Middle frontal gyrus (tissue), 1 donor: ENCODE results near the gene HOXB7.

Experiments used
- DNase-seq: peaks from one replicate; pipeline ENCODE4 v3.0.0-alpha.2; 2015; ENCODE audit warnings: low spot score; ENCODE audit errors: extremely low spot score

The HOXB7 gene

DNA sequence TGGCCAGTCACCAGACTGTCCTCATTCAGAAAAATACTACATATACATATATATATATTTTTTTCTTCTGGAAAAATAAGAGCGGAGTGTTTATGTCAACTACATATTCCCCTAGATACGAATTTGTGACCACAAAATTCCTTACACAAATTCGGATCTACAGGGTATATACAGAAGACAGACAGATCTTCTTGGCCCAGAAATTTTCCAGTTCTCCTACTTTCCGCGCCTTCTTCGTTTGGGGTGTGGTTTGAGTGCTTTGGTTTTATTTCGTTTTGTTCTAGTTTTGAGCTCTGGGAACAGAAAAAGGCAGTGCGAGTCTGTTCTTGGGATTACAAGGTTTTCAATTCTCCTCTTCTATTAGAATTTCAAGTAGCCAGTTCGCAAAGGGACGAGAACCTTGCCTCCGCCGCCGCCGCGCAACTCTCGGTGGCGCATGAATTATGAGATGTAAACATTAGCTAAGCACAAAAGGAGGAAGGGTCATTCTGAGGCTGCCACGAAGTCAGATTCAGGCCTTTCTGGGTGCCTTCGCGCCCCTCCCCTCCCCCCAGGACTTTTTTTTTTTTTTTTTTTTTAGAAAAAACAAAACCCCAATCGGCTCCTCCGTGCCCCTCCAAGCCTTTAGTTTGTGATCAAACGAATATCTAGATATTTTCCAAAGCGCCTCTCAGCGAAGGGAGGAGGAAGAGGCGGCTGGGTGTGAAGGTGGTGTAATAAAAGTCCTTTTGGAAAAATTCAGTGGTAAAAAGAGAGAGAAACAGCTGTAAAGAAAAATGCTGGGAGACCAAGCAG is 30.9 kb downstream of the HOXB7 start:
- no peak for DNase-seq

DNA sequence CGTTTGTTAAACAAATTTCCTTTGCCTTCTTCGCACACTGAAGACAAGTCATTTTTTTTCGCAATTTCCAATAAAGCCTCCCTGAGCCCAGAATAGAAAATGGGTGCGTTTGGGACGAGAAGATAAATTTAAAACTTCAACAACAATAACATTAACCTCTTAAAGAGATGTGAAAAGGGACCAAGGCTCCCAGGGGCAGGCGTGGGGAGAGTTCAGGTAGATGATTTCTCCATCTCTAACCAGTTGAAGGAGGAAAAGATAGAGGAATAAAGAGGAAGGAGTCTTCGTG is 31.4 kb downstream of the HOXB7 start:
- DNase-seq, result no peak

DNA sequence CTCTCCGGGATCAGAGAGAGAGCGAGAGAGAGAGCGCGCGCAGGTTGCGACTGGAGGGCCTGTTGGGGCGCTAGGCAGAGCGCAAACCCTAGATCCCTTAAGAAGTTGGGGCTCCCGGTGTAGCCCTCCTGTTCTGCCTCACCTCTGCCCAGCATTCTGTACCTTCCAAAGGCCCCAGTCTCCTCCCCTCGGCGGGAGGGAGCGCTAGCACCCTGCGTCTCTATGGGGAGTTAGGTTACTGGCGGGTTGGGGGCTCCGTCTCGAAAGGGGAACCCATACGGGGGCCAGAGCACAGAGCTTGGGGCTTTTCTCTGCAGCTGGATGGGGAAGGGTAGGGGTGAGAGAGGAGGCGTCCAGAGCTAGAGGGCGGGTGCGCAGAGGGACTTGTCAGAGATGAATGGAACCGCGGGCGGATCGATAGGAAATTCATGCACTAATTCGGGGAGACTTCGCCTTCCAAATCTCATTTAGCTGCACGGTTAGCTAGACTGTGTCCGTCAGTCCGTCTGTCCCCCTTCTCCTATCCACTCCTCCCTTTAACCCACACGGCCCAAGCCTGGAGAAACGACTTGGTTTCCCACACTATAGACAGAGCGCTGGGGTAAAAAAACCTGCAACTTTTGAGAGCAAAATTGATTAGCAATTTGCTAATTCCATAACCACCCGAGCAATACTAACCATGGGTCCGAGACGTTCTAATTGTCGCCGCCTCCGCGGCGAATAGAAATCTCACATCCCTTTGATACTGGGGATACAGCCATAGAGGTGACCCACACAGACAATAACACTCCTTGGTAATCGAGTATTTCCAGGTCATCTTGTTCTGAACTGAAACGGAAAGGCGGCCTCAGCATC is 32.0 kb downstream of the HOXB7 start:
- DNase-seq, result no peak

DNA sequence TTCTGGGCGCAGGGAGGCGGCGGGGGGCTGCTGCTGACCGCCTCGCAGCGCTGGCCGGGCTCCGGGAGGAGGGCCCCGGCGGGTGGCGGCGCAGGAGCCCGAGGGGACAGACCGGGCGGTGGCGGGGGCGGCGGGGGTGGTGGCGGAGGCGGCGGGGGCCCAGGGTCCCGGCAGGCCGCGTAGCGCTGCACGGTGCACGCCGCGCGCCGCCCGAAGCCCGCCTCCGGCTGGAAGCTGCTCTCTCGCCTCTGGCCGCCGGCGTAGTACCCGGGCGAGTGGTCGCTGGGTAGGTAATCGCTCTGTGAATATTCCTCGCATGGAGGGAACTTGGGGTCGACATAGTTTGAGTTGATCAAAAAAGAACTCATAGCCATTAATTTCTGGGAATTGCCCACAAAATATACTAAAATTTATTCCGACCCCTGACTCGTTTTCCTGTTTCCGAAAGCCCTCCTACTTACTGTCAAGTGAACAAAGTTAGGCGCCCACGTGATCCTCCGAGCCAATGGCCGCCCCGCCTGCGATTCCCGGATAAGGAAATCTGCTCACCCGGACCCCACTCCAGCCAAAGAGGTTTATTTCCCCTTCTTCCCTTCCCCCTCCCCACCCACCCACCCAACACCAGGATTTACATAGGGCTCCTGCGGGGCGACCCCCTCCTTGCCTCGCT is 32.7 kb downstream of the HOXB7 start, which contains the start of gene HOXB4:
HOXB4 (minus strand) TSS at position 405 of the 670 bp plus-strand sequence; CDS start at position 374, 31 bp downstream.
- DNase-seq, result no peak

DNA sequence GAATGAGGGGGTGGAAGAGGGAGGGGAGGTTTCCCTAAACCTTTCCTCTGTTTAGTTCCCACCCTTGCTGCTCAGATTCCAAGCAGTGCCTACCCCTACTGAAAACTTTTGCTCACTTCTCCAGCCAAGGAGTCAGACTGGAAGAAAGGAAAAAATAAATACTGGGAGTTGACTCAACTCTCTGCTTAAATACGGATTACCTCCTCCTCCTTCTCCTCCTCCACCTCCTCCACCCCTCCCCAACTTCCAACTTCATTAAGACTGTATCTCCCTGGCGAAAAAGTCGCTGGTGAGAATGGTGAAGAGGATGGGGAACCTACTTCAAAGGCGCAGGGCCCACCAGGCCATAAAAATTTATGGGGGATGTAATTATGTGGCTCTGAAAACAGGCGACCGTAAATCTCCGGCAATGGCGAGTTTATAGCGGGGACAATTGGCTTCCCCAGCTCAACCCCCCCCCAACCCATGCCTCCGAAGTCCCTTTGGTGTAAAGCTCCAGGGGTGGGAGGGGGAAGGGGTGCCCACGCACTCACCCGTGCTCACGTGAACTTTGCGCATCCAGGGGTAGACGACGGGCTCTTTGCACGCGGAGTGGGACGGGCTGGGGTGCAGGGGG is 33.4 kb downstream of the HOXB7 start:
- DNase-seq, result no peak

DNA sequence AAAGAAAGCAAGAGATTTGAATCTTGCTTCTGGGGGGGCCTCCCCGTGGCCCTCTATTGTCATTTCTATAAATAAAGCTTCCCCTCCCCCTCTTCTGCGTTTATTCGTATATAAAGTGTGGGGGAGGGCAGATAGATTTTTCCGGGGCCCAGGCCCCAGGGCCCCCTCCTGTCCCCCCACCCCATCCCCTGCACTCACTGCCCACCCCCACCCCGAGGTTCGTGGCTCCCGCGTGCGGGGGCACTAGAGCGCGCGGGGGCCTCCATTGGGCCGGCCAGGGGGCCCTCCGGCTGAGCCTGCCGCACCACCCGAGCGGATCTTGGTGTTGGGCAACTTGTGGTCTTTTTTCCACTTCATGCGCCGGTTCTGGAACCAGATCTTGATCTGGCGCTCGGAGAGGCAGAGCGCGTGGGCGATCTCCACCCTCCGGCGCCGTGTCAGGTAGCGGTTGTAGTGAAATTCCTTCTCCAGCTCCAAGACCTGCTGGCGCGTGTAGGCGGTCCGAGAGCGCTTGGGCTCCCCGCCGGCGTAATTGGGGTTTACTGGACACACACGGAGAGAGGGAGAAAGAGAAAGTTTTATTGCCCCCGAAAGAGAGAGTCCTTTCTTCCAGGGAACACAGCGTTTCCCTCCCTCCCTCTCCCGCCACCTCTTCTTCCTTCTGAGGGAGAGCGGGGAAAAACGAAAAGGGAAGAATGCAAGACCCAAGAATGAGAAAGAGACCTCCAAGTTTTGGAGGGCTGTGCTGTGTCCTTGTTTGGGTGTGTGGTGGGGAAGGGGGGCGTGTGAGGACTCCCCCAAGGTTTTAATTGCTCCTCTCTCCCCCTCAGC is 34.1 kb downstream of the HOXB7 start:
- DNase-seq, result no peak

DNA sequence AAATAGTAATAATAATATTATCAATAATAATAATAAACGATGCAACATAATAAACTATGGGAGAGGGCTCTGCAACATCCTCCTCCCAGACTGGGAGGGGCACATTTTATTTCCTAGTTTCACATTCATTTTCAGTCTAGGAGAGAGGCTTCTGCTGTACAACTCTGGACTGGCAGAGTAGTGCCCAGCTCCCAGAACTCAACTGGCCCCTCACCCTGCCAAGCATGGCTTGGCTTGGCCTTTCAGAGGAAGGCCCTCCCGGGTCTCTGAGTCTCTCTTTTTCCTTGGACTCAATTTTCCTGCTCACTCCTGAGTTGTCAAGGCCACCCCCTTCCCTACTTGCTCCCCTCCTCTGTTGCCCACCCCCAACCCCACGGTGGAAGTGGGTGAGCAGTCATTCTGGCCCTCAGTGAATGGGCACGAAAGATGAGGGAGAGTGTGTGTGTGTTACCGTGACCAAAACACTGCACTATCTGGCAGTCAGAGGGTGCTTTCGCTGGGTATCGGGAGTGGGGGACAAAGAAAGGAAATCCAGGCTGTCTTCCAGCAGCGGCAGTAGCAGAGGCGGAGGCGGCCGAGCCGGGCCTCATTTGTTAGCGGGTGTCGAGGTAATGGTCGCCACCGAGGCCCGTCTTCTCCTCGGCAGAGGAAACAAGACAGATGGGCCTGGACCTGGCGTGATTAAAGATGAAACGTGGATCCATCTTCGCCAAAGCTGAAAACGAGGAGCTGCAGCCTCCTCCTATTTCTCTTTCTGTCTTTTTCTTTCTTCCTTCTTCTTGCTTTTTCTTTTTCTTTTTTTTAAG is 34.9 kb downstream of the HOXB7 start:
- no peak for DNase-seq

DNA sequence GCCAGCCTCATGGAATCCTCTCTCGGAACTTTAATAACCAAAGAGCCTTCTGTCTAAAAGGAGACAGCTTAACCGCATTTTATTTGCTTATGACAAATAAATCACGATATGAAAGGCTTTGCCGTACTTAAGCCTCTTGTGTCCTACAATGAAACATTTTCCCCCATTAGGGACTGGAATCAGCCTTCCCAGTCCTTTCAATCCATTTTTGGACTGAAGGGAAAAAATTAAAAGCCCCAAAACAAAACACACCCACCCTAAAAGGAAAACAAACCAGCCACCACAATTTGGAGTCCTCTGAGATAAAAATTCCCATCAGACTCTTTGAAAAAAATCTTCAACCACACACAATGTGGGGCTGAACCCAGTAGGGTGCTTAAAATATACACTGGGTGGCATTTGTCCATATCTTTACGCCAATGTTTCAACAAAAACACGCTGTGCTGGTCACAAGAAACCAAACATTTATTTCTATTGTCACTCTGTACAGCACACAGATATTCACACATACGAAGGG is 35.7 kb downstream of the HOXB7 start:
- no peak for DNase-seq

DNA sequence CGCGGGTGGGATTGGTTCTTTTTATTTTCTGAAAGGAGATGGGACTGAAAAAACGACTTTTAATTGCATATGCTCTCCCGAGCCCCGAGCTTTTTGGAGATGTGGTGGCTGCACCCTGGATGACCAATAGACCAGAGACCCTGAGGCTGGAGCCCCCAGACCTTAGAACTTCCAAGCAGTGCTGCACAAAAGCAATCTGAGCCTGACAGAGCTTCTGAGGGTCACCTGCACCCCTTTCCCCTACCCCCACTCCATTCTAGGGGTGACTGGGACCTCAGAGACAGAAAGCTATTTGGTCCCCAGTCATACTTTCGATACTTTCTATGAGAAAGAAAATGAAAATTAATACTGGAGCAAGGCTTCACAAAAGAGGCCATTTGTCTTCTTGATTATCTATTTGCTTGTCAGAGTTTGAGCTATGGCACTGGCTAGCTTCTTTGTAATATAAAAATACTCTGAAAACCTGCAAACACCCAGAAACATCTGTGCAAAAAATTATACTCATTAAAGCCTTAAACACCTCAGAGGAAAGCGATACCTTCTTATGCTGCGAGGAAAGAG is 36.2 kb downstream of the HOXB7 start:
- DNase-seq, result no peak

DNA sequence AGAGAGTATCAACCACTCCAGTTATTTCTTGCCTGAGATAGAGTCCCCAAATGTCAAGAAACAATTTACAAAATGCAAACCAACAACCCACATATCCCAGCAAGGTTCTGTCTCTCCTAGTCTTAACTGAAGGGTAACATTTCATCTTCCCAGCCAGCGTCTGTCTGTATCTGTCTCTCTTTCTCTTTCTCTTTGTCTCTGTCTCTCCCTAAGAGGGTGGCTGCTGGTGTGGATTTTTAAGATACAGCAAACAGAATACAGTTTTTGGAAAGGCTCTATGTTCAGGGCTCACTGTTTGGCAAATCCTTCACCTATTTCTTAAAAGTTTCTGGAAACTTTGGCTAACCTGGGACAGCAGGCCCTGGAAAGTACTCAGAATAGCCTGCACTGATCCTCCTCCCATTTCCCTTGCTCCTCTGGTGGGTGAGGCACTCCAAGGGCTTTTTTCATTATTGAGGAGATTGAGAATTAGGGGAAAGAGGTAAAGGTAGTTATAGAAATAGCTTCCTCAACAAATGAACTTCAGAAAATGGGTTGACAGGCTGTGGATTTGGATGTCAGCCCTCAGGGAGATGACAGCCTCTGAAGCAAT is 38.9 kb downstream of the HOXB7 start:
- no peak for DNase-seq

DNA sequence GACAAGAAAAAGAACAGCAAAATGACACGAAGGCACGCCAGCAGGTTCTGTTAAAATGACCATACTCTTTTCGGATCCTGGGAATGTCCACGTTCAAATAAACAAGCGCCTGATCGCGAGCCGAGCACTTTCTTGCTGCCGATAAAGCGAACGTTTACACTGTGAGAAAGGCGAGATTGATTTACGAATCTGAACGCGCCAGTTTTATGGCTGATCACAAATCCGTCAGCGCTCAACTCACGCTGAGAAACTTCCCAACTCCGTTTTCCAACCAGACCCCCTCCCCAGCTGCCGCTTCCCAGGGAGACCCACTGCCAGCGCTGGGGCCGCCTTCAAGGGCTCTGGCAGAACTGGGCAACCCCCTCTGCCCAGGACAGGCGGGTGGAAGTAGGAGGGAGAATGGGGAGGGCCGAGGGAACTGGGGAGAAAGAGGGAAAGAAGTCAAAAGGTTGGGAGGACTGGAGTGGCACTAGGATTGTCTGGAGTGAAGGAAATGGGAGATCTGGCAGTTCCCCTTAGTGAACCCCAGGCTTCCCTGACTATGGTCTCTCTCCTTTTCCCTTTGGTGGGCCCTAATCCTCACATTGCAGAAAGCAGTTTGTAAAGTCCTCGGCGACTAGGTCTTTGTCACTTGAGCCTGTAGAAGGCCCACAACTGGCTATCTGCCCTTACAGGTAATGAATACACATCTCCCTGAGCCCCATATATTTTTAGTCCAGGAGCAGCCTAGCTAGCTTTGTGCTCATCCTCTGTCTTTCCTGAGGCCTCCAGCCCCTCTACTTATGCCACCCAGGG is 39.6 kb downstream of the HOXB7 start:
- DNase-seq, result no peak

DNA sequence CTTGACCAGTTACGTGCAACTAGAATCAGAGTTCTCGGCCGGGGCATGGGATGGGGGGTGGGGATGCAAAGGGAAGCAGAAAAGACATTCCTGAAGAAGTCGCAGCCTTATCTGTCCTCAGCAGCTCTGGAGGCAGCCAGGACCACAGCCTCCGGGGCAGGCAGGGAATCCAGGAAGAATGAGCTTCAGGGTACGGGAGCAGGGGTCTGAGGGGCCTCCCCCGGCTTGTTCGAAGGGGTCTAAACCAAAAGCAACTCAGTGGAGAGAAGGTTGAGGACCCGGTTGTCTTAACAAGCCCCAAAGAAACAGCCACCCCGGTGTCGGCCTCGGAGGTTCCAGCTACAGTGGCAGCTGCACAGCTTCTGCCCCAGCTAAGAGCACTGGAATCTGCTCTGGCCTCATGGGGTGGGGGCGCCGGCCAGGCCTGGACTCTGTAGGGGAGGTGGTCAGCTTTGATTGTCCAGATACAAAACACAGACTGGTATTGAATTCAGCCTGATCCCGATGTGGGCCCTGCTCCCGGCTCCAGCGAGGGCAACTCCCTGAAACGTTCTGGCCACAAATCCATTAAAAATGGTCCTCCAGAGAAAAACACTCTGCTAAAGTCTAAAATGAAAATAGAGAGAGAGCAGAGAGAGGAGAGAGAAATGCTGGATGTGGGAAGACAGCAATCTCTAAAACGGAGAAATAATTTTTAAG is 40.3 kb downstream of the HOXB7 start:
- no peak for DNase-seq

DNA sequence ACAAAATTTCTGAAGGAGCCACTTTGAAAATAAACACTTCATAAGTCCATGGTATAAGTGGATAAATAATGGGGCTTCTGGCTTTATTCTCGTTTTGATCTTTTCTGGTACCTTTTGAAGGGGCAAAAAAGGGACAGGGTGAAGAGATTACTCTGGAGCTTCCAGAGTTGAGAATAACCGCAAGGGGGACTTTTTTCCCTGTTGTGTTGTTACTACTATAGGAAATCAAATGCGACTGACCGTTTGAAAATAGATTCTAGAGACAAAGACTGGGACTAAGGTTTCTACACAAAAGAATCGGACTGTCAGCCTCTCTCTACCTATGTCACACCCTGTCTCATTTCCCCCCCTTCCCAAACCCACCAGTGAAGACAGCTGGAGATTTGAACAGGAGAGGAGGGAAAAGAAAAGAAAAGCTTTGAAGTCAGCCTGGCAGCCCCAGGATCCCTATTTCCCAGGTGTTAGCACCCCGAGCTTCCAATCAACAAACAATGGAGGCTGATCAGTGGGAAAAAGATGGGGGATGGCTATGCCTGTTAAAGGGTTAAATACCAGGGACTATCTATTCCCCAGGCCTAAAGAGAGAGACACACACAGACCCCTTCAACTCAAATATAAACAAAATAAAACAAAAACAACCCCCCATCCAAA is 41.0 kb downstream of the HOXB7 start:
- DNase-seq, result no peak

DNA sequence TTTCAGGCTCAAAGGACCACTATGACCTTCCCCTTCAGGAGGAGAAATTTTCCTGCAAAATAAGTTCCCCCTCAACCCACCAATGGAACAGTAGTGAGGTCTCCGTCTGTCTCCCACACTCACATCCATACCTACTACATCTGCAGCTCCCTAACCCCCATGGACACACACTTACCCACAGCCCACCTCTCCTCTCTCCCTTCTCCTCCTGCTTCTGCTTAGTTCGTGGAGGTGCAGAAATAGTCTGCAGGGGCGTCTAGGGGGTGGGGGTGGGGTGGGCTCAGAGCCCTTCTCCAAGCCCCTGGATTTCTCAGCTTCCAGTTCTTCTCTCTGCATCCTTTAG is 41.6 kb downstream of the HOXB7 start:
- DNase-seq, result no peak

DNA sequence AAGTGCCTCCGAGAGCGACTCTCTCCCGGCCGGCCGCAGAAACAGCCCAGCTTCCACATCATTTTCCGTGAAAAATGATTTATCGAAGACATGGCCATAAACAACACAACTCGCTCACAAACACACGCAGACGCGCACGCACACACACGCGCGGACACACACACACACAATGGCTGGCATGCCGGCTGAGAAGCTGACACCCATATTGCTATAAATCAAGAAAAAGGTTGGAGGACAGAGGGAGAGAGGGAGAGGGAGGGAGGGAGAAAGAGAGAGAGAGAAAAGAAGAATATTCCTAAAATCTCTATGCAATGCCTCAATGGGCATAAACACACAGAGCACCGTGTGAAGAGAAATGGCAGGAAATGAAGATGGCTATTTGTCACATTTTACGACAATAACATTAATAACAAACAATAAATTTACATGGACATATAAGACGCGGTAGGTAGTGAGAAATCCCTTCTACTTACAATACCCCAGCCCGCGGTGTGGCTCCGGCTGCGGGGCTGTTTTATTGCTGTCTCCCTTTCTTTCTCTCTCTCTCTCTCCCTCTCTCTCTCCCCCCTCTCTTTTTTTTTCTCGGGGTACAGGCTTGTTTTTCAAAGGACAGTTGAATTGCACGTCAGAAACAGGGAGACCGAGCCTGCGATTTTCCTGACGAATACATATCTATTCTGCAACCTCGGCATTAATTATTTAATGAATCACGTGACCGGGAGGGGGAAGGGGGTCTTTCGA is 42.1 kb downstream of the HOXB7 start:
- DNase-seq, result no peak

DNA sequence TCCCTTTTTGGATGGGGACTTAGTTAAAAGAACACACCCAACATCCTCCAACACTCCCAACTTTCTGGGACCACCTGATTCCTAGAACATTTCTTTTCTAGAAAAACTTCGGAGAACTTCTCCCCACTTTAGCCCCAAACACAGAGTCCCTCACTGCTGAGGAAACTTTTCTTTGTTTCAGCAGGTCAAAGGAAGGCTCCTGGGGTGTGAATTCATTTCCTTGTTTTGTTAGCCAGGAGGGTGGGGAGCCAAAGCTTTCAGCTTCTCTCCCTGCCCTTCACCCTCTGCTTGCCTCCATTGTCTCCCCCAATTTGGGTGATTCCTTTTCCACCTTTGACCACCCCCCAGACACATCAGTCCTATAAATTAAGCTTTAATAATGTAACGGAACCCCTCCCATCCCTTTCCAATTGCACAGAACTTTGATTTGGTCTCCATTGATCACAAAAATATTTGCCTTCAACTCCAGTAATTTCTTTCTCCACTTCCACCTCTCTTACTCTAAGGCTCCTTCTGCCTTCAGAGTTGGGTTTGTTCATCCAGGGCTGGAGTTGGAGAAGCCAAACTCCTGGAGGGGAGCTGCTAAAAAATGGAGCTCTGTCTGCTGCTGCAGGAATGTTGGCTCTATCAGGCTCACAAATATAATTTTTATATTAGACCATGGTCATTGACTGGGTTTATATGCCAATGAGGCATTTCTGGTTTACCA is 43.0 kb downstream of the HOXB7 start:
- DNase-seq, result no peak
